ENCODE results near the gene GPR161.

DNA sequence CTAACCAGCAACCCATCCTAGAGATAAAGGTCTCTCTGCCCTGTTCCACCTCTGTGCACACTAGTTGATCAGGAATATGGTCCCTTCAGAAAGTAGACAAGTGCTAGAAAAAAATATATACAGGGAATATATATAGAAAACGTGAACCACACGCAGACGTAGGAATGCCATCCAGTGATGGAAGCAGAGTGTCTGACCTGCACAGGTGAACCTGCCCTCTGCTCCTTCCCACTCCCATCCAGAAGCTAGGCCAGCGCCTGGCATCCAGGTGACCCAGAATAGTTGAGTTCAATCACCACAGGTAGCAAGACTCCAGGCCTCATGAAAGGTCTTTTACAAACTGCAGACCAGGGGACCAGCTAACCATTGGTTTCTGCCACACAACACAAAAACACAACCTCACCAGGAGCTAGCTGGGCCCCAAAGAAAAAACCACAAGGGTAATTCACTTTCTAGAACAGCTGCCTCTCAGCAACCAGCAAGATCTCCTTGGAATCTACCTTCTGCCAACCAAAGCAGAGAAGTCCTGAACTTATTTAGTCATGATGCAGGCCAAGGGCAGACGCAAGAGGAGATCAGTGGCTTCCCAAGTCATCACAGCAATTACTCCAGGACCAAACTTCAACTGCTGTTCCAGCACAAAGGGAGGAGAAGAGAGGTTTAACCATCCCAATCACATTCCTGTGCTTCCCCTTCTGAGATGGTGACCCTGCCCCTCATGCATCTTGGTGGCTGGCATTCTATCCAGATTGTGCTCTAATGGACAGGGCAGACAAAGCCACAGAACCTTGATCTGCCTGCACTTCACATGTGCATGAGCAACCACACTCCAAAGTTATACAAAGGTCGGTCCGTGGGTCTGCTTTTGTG lies 53.0 kb downstream of the GPR161 start:
- TF ChIP-seq EZH2phosphoT487 (IDR thresholded peaks at IDR 0.05; ENCODE audit: insufficient read depth, low read depth) (no peak), EZH2 (IDR thresholded peaks at IDR 0.05; ENCODE audit: insufficient read depth, poor library complexity, severe bottlenecking) (no peak)
